Activated CD4-positive, alpha-beta T cell treated with anti-CD3 and anti-CD28 coated beads for 36 hours (primary cell): Measurements from ENCODE around the gene ZFYVE19. TPM values are rescaled to one million over a fixed set of nuclear protein-coding genes. Genes with fewer than 3 reads are reported as not detected.
A peak's percentile ranks its signal among the peaks of the same experiment; 100 is the strongest.

Experiments
- ATAC-seq: fragments of 200-7000 bp; cut with Tn5 transposase; one replicate; pipeline ENCODE4 v1.10.0; 2021; ENCODE audit warnings: mild to moderate bottlenecking, moderate library complexity
- CTCF ChIA-PET: fragments of 350-600 bp; sonication (Branson Sonifier 250); formaldehyde crosslinking; loops from one replicate; lab custom pipeline; 2021; ENCODE audit warnings: antibody characterized with exemption; lab: Charles Lee
- POLR2A ChIA-PET: fragments of 350-600 bp; sonication (Branson Sonifier 250); formaldehyde crosslinking; loops from one replicate; lab custom pipeline; 2021; ENCODE audit warnings: antibody characterized with exemption, inconsistent platforms; lab: Charles Lee
- DNase-seq: peaks from one replicate; pipeline ENCODE4 v3.0.0-alpha.2; 2020
- H3K27ac Mint-ChIP-seq: one replicate; pipeline ENCODE4 v1.8.0; 2021; ENCODE audit warnings: mixed read lengths
- H3K27me3 Mint-ChIP-seq: one replicate; pipeline ENCODE4 v1.8.0; 2021; ENCODE audit warnings: mixed read lengths
- H3K36me3 Mint-ChIP-seq: one replicate; pipeline ENCODE4 v1.8.0; 2021; ENCODE audit warnings: low read depth, mixed read lengths
- H3K4me1 Mint-ChIP-seq: one replicate; pipeline ENCODE4 v1.8.0; 2021; ENCODE audit warnings: mixed read lengths
- H3K4me3 Mint-ChIP-seq: one replicate; pipeline ENCODE4 v1.8.0; 2021; ENCODE audit warnings: mild to moderate bottlenecking, moderate library complexity, mixed read lengths
- H3K9me3 Mint-ChIP-seq: one replicate; pipeline ENCODE4 v1.8.0; 2021; ENCODE audit warnings: low read depth, mixed read lengths
- intact Hi-C, 2 experiments: fragments of 100-400 bp; cut with DNase I in 1 of 2; cut with micrococcal nuclease in 1 of 2; formaldehyde crosslinking; loops; one replicate each; pipeline versions ENCODE4 v1.14.2 to v1.15.1; 2022 to 2024; cut with DNase I, micrococcal nuclease
- total RNA-seq, 2 experiments: library from RNA; stranded (reverse); gene quantifications; one replicate each; pipeline ENCODE4 v1.2.3, GENCODE V29; 2021

Gene ZFYVE19
- total RNA-seq, 2 experiments from 2014 or later: 27.5 to 33.7 TPM

- no peaks in the 10 kb centered on the region for H3K9me3 Mint-ChIP-seq
- H3K36me3 Mint-ChIP-seq: peaks cover 2% of the 10 kb centered on the region
- CTCF ChIA-PET: interaction anchor here (0.8 to 4.4 kb wide), 3 partner anchors 11 to 49 kb away, joined by 3 to 37 read pairs (median 3); no protein-coding TSS in a partner anchor
- H3K27ac Mint-ChIP-seq: no peak overlapping the region
- intact Hi-C loops: no loop called here
- peaks cover 26% of the 10 kb centered on the region for H3K4me1 Mint-ChIP-seq
- POLR2A ChIA-PET: interaction anchor here (0.5 kb wide), 1 partner anchor 498 kb away, joined by 3 read pairs; no protein-coding TSS in a partner anchor
- H3K27me3 Mint-ChIP-seq: peaks cover 6% of the 10 kb centered on the region
- H3K4me3 Mint-ChIP-seq: no peak overlapping the region
- DNase-seq: no peak
- no peak for ATAC-seq
These were observed 39.9 kb downstream of the ZFYVE19 start for GRCh38 chr15:40846841-40847222.

DNA sequence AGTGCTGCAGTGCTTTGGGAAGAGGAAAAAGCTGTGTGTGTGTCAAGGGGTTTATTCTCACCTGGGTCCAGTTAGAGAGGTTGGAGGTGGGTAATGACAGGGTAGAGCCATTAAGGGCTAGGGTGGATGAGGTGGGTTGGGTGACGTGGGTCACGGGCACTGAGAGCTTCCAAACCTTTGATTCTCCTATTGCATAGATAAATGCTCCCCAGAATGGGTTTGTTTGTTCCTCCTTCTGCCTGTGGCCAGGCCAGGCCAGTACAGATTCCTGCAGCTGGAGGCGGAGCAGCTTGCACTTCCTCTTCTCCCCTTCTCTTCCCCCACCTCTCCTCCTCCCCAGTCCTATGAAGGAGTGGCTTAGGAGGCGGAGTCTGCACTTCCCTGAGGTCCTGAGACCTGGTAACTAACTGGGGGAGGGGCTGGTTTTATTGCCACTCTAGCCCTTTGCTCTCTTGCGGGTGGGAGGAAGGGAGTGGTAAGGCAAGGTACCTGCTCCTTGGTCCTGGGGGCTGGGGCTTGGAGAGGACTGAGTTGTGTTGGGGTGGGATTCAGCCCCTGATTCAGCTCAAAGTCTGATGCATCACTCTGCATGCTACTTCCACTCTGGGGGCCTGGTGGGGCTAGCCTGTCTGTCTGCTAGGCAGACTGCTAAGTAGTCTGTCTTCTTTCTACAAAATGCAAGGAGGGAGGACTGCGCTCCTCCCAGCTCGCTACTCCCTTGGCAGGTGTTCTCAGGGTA lies 40.5 kb downstream of the ZFYVE19 start:
- Mint-ChIP-seq H3K27me3 (peaks cover 6% of the 10 kb centered on the region), H3K4me3 (no peak overlapping the region), H3K36me3 (peaks cover 2% of the 10 kb centered on the region), H3K9me3 (no peaks in the 10 kb centered on the region), H3K4me1 (peaks cover 26% of the 10 kb centered on the region), H3K27ac (no peak overlapping the region)
- ChIA-PET POLR2A (interaction anchor here (0.5 kb wide), 1 partner anchor 498 kb away, joined by 3 read pairs; no protein-coding TSS in a partner anchor), CTCF (interaction anchor here (1.1 to 4.4 kb wide), 2 partner anchors 11 to 12 kb away, joined by 3 to 37 read pairs; no protein-coding TSS in a partner anchor)
- ATAC-seq: no peak
- intact Hi-C loops: no loop called here
- no peak for DNase-seq

- ChIA-PET CTCF (interaction anchor here (1.7 kb wide), 1 partner anchor 44 kb away, joined by 6 read pairs; the partner anchor contains the start of gene VPS18), POLR2A (no interaction called here)
- peaks cover under 1% of the 10 kb centered on the region for H3K27me3 Mint-ChIP-seq
- no peak overlapping the region for H3K27ac Mint-ChIP-seq
- no peak overlapping the region for H3K4me3 Mint-ChIP-seq
- no peak for DNase-seq
- intact Hi-C loops: no loop called here
- ATAC-seq: no peak
- peaks cover 15% of the 10 kb centered on the region for H3K4me1 Mint-ChIP-seq
- H3K9me3 Mint-ChIP-seq: no peaks in the 10 kb centered on the region
- peaks cover 2% of the 10 kb centered on the region for H3K36me3 Mint-ChIP-seq
These were observed 43.8 kb downstream of the ZFYVE19 start for GRCh38 chr15:40850576-40851112.

DNA sequence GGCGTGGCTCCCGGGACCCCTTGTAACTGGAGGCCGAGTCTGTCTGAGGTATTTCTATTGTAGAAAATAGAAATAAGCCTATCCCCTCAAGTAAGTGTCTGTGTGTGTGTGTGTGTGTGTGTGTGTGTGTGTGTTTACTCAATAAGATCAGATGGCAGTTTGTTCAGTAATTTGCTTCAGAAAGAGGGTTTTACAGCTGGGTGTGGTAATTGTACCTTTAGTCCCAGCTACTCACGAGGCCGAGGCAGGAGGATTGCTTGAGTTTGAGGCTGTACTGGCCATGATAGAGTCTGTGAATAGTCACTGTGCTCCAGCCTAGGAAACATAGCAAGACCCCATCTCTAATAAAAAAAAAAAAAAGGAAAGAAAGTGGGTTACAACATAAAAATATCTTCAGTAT lies 45.6 kb downstream of the ZFYVE19 start:
- CTCF ChIA-PET: interaction anchor here (1.0 to 8.2 kb wide), 2 partner anchors 38 to 42 kb away, joined by 3 to 150 read pairs; partner anchors contain the start of gene VPS18
- Mint-ChIP-seq H3K27me3 (no peaks in the 10 kb centered on the region), H3K4me3 (no peak overlapping the region), H3K36me3 (peaks cover 2% of the 10 kb centered on the region), H3K9me3 (no peaks in the 10 kb centered on the region), H3K27ac (no peak overlapping the region), H3K4me1 (peaks cover 3% of the 10 kb centered on the region)
- POLR2A ChIA-PET: no interaction called here
- DNase-seq: no peak
- intact Hi-C loops: no loop called here
- no peak for ATAC-seq

GRCh38 chr15:40853241-40853890 lies 46.5 kb downstream of the ZFYVE19 start:
- Mint-ChIP-seq H3K4me3 (no peak overlapping the region), H3K36me3 (peaks cover 2% of the 10 kb centered on the region), H3K4me1 (no peaks in the 10 kb centered on the region), H3K27ac (no peak overlapping the region), H3K9me3 (no peaks in the 10 kb centered on the region), H3K27me3 (no peaks in the 10 kb centered on the region)
- intact Hi-C loops: no loop called here
- DNase-seq: no peak
- no peak for ATAC-seq
- CTCF ChIA-PET: interaction anchor here (8.2 kb wide), 1 partner anchor 37 kb away, joined by 150 read pairs; no protein-coding TSS in a partner anchor
- POLR2A ChIA-PET: no interaction called here

- H3K27me3 Mint-ChIP-seq: no peaks in the 10 kb centered on the region
- peaks cover 2% of the 10 kb centered on the region for H3K36me3 Mint-ChIP-seq
- peaks cover under 1% of the 10 kb centered on the region for H3K4me1 Mint-ChIP-seq
- intact Hi-C loops: no loop called here
- H3K4me3 Mint-ChIP-seq: no peak overlapping the region
- CTCF ChIA-PET: interaction anchor here (1.2 to 9.2 kb wide), 3 partner anchors 26 to 43 kb away, joined by 5 to 268 read pairs (median 150); partner anchors contain the start of genes PPP1R14D and VPS18
- ATAC-seq (no peak), DNase-seq (no peak)
- H3K9me3 Mint-ChIP-seq: no peaks in the 10 kb centered on the region
- POLR2A ChIA-PET: no interaction called here
- H3K27ac Mint-ChIP-seq: no peak overlapping the region
These were observed 47.3 kb downstream of the ZFYVE19 start for GRCh38 chr15:40854161-40854560.

DNA sequence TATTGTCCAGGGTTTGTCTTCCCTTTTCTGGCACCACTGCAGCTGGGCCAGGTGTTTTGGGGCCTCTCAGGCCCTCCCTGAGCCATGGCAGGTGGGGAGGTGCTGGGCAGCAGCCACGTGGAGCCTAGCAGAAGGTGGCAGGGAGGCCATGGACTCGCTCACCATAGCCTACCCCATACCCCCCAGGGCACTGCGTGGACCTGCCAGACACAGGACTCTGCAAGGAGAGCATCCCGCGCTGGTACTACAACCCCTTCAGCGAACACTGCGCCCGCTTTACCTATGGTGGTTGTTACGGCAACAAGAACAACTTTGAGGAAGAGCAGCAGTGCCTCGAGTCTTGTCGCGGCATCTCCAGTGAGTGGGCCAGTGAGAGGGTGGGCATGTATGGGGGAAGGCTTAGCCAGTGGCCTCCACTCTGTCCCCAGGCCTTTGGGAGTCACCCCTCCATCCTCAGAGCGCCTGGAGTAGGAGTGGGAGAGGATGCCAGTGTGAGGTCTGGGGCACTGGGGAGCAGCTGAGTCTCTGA lies 48.9 kb downstream of the ZFYVE19 start:
- Mint-ChIP-seq H3K4me3 (no peak overlapping the region), H3K27ac (no peak overlapping the region), H3K36me3 (peaks cover 2% of the 10 kb centered on the region), H3K9me3 (no peaks in the 10 kb centered on the region), H3K27me3 (no peaks in the 10 kb centered on the region), H3K4me1 (peaks cover 3% of the 10 kb centered on the region)
- CTCF ChIA-PET: interaction anchor here (5.7 to 9.2 kb wide), 3 partner anchors 35 to 49 kb away, joined by 65 to 268 read pairs (median 150); partner anchors contain the start of gene VPS18
- intact Hi-C loops: no loop called here
- POLR2A ChIA-PET: no interaction called here
- no peak for ATAC-seq
- no peak for DNase-seq

DNA sequence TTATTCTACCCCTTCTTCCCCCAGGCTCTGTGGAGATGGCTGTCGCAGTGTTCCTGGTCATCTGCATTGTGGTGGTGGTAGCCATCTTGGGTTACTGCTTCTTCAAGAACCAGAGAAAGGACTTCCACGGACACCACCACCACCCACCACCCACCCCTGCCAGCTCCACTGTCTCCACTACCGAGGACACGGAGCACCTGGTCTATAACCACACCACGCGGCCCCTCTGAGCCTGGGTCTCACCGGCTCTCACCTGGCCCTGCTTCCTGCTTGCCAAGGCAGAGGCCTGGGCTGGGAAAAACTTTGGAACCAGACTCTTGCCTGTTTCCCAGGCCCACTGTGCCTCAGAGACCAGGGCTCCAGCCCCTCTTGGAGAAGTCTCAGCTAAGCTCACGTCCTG lies 49.9 kb downstream of the ZFYVE19 start:
- DNase-seq (no peak), ATAC-seq (no peak)
- H3K4me1 Mint-ChIP-seq: peaks cover 3% of the 10 kb centered on the region
- intact Hi-C loops: loop anchor here in 1 of 2 experiments (1.0 kb wide), 1 partner anchor 38 kb away; the partner anchor contains the start of gene VPS18
- no peak overlapping the region for H3K4me3 Mint-ChIP-seq
- H3K27ac Mint-ChIP-seq: no peak overlapping the region
- CTCF ChIA-PET: interaction anchor here (0.5 to 9.2 kb wide), 12 partner anchors 13 to 692 kb away, joined by 3 to 268 read pairs (median 6); partner anchors contain the start of genes DNAJC17, SPINT1, VPS18 and ZFYVE19
- peaks cover 2% of the 10 kb centered on the region for H3K36me3 Mint-ChIP-seq
- no peaks in the 10 kb centered on the region for H3K27me3 Mint-ChIP-seq
- POLR2A ChIA-PET: no interaction called here
- no peaks in the 10 kb centered on the region for H3K9me3 Mint-ChIP-seq

DNA sequence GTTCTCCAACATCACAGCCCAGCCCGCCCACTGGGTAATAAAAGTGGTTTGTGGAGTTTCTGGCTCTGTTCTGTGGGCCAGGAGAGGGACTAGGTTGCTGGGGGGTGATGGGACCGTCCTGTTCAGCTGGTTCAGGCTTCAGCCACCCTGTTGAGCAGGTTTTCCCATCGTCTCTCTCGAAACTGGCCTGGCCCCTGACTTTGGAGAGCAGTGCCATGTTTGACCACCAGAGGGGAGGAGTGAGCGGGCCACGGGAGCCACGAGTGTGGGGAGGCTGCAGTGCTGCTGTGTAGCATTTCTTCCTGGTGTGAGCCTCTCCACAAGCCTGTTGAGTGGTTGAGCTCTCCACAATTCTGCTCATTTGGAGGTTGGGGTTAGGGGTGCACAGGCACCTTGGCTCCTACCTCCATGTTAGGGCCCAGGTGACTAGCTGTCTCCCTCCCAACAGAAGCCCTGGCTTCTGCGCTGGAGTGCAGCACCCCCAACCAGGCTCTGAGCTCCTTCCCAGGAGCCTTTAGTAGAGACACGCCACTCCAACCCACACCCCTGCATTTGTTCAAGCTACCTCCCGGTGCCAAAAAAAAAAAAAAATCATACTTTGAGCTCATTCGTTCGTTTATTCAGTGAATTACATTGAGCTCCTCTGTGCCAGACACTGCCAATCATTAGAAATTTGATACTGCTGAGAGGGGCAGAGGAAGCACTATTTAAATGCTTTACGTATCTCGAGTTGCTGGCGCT lies 50.9 kb downstream of the ZFYVE19 start:
- H3K36me3 Mint-ChIP-seq: peaks cover 2% of the 10 kb centered on the region
- ChIA-PET CTCF (interaction anchor here (0.5 to 9.2 kb wide), 38 partner anchors 10 to 1519 kb away, joined by 3 to 268 read pairs (median 4); partner anchors contain the start of genes CCDC32, CHP1, DNAJC17 and EXD1), POLR2A (interaction anchor here (0.8 to 2.4 kb wide), 3 partner anchors 20 to 40 kb away, joined by 4 to 19 read pairs (median 4); partner anchors contain the start of gene VPS18)
- peak; percentile 94 for ATAC-seq
- DNase-seq: peak; percentile 89
- H3K4me1 Mint-ChIP-seq: peaks cover 3% of the 10 kb centered on the region
- H3K4me3 Mint-ChIP-seq: no peak overlapping the region
- H3K9me3 Mint-ChIP-seq: no peaks in the 10 kb centered on the region
- H3K27me3 Mint-ChIP-seq: no peaks in the 10 kb centered on the region
- H3K27ac Mint-ChIP-seq: no peak overlapping the region
- intact Hi-C loops: loop anchor here in 1 of 2 experiments (1.0 to 2.0 kb wide), 2 partner anchors 37 to 165 kb away; partner anchors contain the start of gene VPS18

DNA sequence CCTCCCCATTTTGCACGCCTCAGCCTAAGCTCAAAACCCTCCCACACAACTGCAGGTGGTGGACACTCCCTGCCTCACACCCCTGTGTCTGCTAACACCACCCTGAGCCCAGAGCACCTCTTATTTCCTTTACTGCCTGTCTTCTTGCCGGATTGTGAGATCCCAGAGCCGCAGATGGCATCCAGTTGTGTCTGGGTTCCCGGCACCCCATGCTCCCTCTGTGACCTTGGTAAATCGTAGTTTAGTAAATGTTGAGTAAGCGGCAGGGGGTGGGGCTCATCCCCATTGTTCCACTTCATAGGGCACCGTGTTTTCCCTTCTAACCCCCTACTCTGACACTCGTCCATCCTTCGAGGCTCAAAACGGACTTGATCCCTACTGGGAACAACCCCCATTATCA lies 51.8 kb downstream of the ZFYVE19 start:
- peaks cover 2% of the 10 kb centered on the region for H3K36me3 Mint-ChIP-seq
- DNase-seq (no peak), ATAC-seq (no peak)
- no peaks in the 10 kb centered on the region for H3K9me3 Mint-ChIP-seq
- peaks cover 3% of the 10 kb centered on the region for H3K4me1 Mint-ChIP-seq
- intact Hi-C loops: loop anchor here (1.0 to 2.0 kb wide), 3 partner anchors 36 to 327 kb away; partner anchors contain the start of gene VPS18 (in 1 of the 2)
- ChIA-PET POLR2A (interaction anchor here (1.0 to 2.4 kb wide), 2 partner anchors 34 to 36 kb away, joined by 4 to 19 read pairs; partner anchors contain the start of gene VPS18), CTCF (interaction anchor here (0.6 to 9.2 kb wide), 30 partner anchors 9 to 618 kb away, joined by 3 to 268 read pairs (median 4); partner anchors contain the start of genes CHAC1, CHP1, EXD1 and SPINT1)
- no peak overlapping the region for H3K27ac Mint-ChIP-seq
- no peaks in the 10 kb centered on the region for H3K27me3 Mint-ChIP-seq
- H3K4me3 Mint-ChIP-seq: no peak overlapping the region
